Measurements from ENCODE around the gene KCNG4.

Gene KCNG4

DNA sequence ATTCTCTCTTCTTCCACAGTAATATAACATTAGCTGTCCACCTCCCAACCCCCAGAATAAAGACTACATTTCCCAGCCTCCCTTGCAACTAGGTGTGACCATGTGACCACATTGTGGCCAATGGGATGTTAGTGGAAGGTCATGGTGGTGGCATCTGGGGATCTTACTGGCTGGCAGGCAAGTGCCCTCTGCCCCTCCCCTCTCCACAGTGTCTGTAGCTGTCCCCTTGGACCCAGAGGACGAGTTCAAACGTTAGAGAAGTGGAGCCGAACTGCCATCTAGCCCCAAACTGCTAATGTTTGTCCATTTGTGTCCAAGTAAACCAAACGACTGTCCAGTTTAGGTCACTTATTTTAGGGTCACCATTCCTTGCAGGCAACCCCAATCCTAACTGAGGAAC lies 26.6 kb upstream of the KCNG4 start:
- no peak for DNase-seq (ENCODE audit: low read depth in 2 of 2)

DNA sequence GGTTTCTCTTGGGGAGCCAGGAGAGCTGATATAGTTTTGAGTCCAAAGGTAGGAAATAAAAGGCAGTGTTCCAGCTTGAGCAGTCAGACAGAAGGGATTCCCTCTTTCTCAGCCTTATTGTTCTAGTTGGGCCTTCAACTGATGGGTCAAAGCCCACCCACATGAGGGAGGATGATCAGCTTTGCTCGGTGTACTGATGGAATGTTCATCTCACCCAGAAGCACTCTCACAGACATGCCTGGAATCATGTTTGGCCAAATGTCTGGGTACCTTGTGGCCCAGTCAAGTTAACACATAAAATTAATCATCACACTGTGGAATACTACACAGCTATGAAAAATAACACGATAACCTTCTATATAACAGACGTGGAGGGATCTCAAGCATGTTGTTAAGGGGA lies 23.1 kb upstream of the KCNG4 start:
- no peak for DNase-seq (ENCODE audit: low read depth in 2 of 2)

DNA sequence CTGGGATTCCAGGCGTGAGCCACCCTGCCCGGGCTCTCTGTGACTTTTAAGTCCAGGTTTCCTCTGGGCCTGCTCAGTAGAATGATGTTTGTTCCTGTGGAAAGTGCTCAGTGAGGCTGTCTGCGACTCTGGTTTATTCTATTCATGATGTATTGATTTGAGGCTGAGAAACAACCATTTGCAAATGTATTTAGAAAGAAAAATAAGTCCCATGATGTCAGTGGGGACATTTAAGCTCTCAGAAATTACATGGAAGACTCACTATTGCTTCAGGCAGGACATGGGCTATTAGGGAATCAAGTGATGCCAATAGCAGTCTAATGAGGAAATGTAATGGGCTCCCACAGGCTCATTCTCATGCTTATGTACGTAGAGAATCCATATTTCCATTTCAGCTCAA lies 22.2 kb upstream of the KCNG4 start:
- DNase-seq (ENCODE audit: low read depth in 2 of 2): no peak

DNA sequence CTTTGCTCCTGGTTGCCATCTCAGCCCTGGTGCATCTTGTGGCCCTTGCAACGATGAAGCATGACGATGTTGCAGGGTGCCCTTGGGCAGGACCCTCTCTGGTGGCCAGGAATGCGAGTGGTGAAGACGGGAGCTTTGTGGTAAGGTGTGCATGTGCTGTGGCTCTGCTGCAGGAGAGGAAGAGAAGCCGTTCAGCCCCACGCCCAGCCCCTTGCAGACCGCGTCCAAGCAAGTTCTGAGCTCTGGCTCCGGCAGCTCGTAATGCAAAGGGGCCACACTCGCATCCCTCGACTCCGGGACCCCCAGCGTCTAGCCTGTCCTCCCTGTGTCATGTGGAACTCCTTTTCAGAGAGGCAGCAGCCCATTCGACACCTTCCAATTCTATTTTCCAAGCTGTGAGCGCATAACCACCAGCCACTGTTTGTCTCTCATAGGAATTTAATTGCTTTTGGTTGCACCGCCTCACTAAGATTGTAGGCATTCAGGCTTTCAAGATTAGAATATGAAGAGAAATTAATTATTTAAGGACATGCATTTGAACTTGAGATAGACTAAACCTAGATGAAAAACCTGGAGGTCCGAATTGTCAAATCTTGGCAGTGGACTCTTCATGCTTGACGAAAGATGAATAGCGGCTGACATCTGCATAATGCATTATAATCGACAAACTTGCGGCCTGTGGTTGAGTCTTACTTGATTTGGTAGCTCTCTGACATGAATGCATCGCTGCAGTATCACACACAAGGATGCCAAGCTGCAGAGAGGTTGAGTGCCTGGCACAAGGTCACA lies 21.1 kb upstream of the KCNG4 start:
- no peak for DNase-seq (ENCODE audit: low read depth in 2 of 2)

DNA sequence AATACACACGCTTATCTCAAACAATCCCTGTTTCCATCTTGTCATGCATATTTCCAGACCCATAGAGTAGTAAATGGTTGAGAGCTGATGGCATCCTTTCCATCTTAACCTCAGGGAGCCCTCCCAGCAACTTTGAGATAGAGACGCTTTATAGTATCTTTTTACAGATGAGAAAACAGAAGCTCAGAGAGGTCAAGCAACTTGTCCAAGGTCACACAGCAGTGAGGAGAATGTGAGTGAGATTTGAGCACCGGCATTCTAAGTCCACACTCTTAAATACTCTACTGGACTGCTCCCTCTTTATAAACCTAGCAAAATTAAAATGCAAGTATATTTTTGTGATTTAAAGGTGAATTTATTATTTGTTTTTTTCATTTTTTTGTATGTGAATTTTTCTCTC lies 19.9 kb upstream of the KCNG4 start:
- DNase-seq (ENCODE audit: low read depth in 2 of 2): no peak

DNA sequence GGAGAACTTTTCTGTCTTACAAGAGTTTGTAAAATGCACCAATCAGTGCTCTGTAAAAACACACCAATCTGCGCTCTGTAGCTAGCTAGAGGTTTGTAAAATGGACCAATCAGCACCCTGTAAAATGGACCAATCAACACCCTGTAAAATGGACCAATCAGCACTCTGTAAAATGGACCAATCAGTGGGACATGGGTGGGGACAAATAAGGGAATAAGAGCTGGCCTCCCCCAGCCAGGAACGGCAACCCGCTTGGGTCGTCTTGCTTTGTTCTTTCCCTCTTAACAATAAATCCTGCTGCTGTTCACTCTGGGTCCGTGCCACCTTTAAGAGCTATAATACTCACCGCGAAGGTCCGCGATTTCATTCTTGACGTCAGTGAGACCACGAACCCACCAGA lies 18.5 kb upstream of the KCNG4 start:
- no peak for DNase-seq (ENCODE audit: low read depth in 2 of 2)

DNA sequence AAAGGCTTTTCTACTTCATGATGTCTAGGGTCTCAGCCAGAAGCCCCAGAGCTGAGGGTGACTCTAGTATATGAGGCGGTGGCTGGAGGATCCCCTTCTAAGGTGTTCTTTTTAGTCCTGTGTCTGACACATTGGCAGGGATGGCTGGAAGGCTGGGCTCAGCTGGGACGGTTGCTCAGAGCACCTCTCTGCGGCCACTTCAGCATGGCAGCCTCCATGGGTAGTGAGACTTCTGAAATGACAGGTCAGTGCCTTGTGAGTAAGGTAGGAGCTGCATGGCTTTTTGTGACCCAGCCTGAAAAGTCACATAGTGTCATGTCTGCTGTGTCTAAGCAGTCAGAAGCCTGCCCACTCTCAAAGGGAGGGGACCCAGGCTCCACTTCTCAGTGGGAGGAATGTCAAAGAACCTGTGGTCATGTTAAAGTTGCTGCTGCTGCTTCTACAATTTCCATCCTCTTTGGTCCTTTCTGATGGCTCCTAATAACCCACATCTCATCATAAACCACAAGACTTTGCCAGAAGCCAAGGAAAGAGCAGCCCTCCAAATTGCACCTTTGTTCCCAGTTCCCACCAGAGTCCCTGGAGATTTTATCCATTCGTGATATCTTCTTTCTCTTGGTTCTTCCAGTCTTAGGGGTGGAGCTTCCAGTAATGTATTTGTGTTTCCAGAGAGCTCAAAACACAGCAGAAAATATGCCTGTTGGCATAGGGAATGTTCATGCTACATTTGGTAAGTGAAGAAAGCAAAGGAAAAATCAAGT lies 15.4 kb upstream of the KCNG4 start:
- no peak for DNase-seq (ENCODE audit: low read depth in 2 of 2)

DNA sequence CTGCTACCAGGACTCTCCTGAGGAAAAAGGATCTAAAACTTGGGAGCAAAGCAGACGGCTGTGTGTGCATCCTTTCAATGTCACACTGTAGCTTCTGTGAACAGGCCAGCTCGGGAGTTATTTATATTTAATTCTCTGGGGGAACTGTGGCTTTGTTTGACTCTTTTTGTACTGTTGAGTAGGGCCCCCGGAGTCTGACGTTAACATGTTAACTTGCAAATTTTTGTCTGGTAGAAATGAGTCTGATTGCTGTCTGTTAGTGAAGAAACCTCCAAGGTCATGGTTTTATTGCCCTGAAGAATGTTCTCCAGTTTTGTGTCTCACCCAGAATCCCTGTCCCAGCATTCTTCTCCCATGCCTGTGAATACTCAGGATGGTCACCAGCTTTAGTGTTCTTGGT lies 14.2 kb upstream of the KCNG4 start:
- DNase-seq (ENCODE audit: low read depth in 2 of 2): no peak

DNA sequence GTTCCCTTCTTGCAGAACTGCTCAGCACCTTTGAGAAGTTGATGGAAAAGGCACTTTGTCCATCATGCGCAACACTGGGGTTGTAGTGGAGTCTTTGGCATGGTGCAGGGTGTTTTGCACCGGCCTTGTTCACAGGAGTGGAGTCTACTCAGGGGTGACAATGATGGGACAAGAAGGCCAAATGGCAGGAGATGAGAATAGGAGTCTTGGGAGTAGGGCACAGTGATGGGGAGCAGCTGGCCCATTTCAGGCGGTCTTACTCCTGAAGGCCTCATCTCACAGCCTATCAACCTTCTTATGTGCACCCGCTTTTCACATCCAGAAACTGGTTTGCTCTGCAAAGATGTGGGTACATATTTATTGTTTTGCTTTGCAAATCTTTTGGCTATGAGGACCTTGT lies 13.4 kb upstream of the KCNG4 start:
- DNase-seq (ENCODE audit: low read depth in 2 of 2): no peak

DNA sequence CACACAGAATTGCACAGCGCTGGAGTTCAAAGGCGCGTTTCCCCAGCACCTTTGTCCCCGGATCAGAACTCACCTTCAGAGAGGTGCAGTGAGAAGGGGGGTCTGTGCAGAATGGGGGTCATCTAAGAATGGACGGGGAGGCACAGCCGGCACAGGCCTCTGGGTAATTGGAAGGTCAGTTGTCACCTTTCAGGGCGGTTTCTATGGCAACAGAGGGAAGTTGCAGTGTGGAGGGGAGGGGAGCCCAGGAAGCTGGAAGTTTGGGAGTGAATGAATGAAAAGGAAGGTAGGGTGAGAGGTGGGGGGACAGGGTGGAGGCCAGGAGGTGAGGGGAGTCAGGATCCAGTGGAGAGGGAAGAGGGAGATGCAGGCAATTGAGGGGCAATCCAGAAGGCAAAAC lies 12.4 kb upstream of the KCNG4 start:
- DNase-seq (ENCODE audit: low read depth in 2 of 2): no peak

DNA sequence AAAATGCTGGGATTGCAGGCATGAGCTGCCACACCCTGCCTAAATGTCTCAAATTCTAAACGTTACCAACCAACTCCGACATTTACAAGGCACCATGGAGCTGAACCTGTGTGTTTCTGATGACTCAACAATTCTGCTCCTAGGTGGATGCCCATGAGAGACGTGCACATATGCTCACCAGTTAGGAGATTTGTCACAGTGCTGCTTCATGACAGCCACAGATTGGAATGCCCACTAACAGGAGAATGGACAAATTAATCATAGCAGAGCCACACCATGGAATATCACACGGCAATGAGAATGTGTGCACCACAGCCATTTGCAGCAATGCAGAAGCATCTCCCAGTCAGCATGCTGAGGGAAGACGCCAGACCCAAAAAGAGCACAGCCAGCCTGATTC lies 8.0 kb upstream of the KCNG4 start:
- DNase-seq (ENCODE audit: low read depth in 2 of 2): no peak

DNA sequence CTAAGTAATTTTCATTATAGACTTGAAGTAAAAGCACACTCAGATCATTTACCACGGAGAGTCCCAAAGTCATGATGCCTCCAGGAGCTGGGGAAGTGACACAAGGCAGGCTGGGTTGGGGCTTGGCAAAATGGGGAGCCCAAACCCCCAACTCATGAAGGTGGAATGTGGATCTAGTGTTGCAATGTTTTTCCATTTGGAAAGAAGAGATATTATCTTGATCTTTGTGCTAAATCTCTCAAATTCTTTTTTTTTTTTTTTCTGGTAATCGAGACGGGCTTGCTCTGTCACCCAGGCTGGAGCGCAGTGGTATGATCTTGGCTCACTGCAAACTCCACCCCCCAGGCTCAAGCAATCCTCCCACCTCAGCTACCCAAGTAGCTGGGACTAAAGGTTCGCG lies 7.5 kb upstream of the KCNG4 start:
- no peak for DNase-seq (ENCODE audit: low read depth in 2 of 2)

DNA sequence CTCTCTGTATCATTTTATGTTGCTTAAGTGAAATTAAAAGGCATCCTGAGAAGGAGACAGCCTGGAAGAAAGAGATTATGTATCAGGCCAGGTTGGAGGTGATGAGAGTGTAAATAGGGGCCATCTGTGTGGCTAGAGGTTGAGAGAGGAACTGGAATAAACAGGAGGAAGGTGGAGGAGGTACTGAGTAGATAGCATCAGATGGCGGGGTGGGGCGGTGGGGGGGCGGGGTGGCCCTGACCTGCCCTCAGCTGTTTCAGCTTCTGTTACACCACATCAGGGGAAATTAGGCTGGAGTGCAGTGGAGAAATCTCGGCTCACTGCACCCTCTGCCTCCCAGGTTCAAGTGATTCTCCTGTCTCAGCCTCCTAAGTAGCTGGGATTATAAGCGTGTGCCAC lies 6.9 kb upstream of the KCNG4 start:
- DNase-seq (ENCODE audit: low read depth in 2 of 2): no peak

DNA sequence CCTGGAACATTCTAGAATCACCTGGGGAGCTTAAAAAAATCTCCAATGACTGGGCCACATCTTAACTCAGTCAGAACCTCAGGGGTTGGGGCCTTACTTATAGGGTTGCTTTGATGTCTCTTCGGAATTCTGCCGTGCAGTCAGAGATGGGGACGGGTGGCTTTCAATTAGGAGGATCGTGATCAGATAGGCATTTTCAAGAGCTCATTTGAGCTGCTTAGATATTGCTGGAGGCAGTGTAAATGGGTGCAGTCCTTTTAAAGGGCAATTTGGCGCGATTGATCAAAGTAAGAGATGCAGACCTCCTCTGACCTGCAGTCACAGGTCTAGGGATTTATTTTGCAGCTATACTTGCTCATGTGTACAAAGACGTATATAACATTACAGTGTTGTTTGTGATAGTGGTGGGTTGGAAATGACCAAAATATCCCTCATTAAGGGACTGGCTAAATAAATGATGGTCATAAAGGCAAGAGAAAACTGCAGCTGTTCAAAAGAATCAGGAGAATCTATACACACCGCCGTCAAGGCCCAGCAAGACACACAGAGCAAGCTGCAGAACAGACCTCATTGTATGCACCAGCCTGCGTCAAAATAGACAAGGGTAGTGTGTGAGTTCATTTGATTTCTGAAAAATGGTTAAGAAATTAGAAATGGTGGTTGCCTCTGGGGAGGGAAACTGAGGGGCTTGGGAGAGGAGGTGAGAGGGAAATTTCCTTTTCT lies 6.3 kb upstream of the KCNG4 start:
- no peak for DNase-seq (ENCODE audit: low read depth in 2 of 2)

DNA sequence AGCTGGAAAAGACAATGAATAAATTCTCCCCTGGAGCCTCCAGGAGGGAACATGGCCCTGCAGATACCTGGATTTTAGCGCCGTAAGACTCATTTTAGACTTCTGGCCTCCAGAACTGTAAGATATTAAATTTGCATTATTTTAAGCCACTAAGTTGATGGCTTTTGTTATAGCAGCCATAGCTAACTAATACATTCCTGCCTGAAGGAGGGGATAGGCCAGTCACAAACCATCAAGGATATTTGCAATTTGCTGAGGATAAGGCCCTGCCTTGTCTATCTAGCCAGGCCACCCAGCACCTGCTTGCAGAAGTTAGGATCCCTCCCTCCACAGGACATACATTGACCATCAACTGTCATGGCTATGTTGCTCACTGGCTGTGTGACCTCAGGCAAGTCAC lies 4.9 kb upstream of the KCNG4 start:
- no peak for DNase-seq (ENCODE audit: low read depth in 2 of 2)

DNA sequence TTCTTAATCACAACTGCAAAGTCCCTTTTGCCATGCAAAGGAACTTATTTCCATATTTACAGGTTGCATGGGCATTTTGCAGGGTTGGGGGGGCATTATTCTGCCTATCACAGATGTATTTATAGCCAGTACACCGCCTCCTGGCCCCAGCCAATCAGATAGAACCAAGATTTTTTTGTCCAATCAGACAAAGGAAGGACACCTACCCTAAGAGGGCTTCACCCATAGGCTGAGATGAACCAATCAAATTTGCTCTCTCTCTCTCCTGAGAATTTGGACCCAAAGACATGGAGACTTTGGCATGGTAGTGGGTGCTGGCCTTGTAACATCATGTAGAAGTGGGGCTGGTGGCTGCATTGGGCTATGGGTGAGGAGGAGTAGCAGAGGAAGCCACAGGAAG lies 3.9 kb upstream of the KCNG4 start:
- DNase-seq (ENCODE audit: low read depth in 2 of 2): no peak

DNA sequence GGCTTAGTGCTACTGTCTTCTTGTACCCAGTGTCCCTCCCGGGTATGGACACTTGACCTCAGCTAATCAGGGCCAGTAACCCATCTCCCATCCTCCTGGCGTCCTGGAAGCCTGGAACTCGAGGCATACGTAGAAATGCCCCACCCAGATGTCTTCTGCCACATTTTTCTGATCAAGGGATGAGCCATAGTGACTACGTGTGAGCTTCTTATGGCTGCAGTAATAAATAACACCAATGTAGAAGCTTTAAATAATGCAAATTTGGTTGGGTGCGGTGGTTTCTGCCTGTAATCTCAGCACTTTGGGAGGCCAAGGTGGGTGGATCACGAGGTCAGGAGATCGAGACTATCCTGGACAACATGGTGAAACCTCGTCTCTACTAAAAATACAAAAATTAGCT lies 3.0 kb upstream of the KCNG4 start:
- DNase-seq (ENCODE audit: low read depth in 2 of 2): no peak

DNA sequence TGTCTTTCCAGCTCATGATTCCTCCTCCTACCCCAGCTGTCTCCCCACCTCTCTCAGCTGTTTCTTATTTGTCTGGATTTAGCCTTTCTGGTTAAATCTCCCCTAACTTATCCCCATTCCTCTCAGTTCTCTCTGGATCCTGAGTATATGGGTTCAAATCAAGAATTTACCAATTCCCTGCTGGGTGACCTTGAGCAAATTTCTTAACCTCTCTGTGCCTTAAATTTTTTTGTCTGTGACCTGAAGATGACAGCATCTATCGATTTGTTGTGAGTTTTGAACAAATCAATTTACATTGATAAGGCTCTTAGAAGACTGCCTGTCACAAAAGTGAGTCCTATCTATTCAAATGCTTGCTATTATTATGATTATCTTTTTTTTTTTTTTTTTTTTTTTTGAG lies 2.0 kb upstream of the KCNG4 start:
- DNase-seq (ENCODE audit: low read depth in 2 of 2): no peak

DNA sequence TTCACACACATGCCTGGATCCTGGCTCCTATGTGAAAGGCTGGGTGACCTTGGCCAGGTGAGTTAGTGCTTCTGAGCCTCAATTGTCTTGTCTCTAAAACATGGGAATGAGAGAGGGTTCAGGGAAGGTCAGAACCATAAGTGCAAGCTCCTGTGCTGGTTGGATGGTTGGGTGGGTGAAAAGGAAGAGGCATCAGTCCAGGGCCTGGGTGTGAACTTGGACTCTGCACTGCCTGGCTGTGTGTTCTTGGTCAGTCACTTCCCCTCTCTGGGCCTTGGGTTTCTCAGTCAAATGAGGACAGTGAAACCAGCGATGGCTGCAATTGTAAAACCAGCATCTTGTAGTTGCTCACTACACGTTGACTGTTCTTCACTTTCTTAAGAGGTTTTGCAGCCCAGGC lies 643 bp upstream of the KCNG4 start:
- no peak for DNase-seq (ENCODE audit: low read depth in 2 of 2)

DNA sequence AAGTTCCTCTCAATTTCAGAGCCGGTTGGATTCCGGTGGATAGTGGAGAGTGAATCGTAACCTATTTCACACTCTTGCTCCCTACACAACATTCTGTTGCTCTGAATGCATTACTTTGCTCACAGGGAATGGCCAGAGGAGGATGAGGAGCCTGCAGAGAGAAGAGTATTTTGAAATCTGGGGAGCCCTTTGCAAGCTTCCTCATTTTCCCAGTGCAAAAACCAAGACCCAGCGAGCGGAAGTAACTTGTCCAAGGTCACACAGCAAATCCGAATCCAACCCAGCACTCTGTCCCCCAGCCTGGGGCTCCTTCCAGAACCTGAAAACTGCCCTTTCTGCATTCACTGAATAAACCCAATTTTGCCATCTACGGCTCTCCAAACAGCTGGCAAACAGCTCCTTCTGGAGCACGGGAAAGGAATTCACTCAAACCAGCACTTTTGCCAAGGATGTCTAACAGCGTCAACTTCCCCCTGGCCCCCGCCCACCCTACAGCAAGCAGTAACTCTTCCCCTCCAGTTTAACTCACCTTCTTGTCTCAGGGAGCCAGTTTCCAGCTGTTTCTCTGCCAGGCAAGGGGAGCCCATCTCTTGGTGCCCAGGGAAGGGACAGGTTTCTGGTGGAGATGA lies 557 bp downstream of the KCNG4 start:
- DNase-seq (ENCODE audit: low read depth in 2 of 2): no peak

DNA sequence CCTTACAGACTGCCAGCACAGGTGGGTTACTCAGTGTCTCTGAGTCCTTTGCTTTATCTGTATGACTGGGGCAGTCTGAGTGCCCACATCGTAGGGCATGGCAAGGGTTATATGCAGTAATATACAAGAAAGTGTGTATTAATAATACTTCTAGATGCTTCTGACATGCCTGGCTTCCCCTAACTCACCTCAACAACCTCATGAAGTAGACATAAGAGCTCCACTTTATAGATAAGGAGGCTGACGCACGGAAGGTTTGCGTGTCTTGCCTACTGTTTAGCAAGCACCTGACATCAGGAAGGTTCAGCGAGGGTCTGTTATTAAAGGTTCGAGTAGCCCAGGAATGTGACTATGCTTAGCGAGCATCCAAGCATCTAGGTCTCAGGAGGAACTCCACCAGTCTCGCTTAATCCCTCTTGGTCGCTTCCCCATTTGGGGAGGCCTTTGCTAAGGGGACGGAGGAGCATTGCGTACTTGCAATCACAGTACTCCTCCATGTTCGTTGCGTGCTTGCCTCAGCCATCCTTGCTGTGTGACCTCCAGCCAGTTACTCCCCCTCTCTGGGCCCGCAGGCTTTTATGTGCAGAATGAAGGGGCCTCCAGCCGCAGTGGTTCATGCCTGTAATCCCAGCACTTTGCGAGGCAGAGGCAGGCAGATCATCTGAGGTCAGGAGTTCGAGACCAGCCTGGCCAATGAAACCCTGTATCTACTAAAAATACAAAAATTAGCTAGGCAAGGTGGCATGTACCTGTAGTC lies 1.6 kb downstream of the KCNG4 start:
- DNase-seq (ENCODE audit: low read depth in 2 of 2): no peak

DNA sequence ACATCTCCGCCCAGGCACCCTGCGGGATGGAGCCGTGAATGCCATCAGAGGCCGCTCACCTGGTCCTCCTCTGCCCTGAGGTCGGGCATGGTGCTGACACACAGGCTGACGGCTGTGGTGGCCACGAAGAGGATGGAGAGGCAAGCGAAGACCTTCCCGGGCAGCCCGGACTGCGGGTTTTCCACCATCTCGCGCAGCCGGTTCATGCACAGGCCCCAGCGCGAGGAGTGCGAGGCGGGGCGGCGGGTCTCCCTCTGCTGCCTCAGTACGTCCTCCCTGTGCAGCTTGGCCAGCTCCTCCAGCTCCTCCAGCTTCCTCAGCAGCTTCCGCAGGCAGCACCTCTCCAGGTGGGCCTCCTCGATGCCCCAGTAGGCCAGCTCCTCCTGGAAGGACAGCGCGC lies 3.1 kb downstream of the KCNG4 start:
- no peak for DNase-seq (ENCODE audit: low read depth in 2 of 2)

Measured in stimulated activated CD8-positive, alpha-beta memory T cell treated with anti-CD3 and anti-CD28 coated beads, Interleukin-15, amount 100 ng/mL, for 4 hours (primary cell).